H9 (cell line): ENCODE results near the gene POU6F2. TPM values are rescaled to one million over a fixed set of nuclear protein-coding genes. Genes with fewer than 3 reads are reported as not detected.

Source experiments
- DNase-seq: peaks from one replicate; pipeline ENCODE4 v3.0.0-alpha.2; 2017
- H2AFZ ChIP-seq: one replicate; pipeline ENCODE4 v1.6.1; 2013; ENCODE audit warnings: mild to moderate bottlenecking, low read length, control low read depth, moderate library complexity
- H2AK5ac ChIP-seq: 2 replicates; pipeline ENCODE4 v1.6.1; 2013; ENCODE audit warnings: low read length, control low read depth, mixed read lengths; ENCODE audit not compliant: insufficient read length
- H2BK120ac ChIP-seq: one replicate; pipeline ENCODE4 v1.6.1; 2013; ENCODE audit warnings: low read depth, mild to moderate bottlenecking, low read length, control low read depth, inconsistent platforms; ENCODE audit not compliant: poor library complexity, severe bottlenecking
- H2BK12ac ChIP-seq: 2 replicates; pipeline ENCODE4 v1.6.1; 2013; ENCODE audit warnings: low read length, control low read depth, mixed read lengths, low read depth; ENCODE audit not compliant: insufficient read length
- H2BK15ac ChIP-seq: 2 replicates; pipeline ENCODE4 v1.6.1; 2013; ENCODE audit warnings: low read depth, low read length, control low read depth
- H2BK20ac ChIP-seq: one replicate; pipeline ENCODE4 v1.6.1; 2013; ENCODE audit warnings: low read depth, mild to moderate bottlenecking, low read length, control low read depth, inconsistent platforms; ENCODE audit not compliant: poor library complexity, severe bottlenecking
- H2BK5ac ChIP-seq: 2 replicates; pipeline ENCODE4 v1.6.1; 2013; ENCODE audit warnings: low read length, control low read depth, mixed read lengths; ENCODE audit not compliant: insufficient read length
- H3K14ac ChIP-seq: 2 replicates; pipeline ENCODE4 v1.6.1; 2013; ENCODE audit warnings: low read length, control low read depth; ENCODE audit not compliant: insufficient read depth
- H3K18ac ChIP-seq: 2 replicates; pipeline ENCODE4 v1.6.1; 2013; ENCODE audit warnings: low read depth, mild to moderate bottlenecking, mixed read lengths, low read length, control low read depth; ENCODE audit not compliant: insufficient read length
- H3K23ac ChIP-seq: 2 replicates; pipeline ENCODE4 v1.6.1; 2013; ENCODE audit warnings: low read length, control low read depth, mixed read lengths, low read depth; ENCODE audit not compliant: insufficient read length
- H3K23me2 ChIP-seq: 2 replicates; pipeline ENCODE4 v1.6.1; 2013; ENCODE audit warnings: low read depth, mild to moderate bottlenecking, mixed read lengths, low read length, control low read depth; ENCODE audit not compliant: insufficient read length, poor library complexity, severe bottlenecking
- H3K27ac ChIP-seq: 2 replicates; pipeline ENCODE4 v1.5.1; 2013; ENCODE audit warnings: low read length, control low read depth, mixed read lengths, low read depth; ENCODE audit not compliant: insufficient read length
- H3K27me3 ChIP-seq: 2 replicates; pipeline ENCODE4 v1.6.1; 2013; ENCODE audit warnings: low read length, control low read depth, inconsistent platforms; ENCODE audit not compliant: insufficient read depth
- H3K4ac ChIP-seq: 2 replicates; pipeline ENCODE4 v1.6.1; 2013; ENCODE audit warnings: low read depth, mild to moderate bottlenecking, control low read depth, inconsistent platforms, low read length, moderate library complexity
- H3K4me1 ChIP-seq: 2 replicates; pipeline ENCODE4 v1.6.1; 2013; ENCODE audit warnings: low read length, control low read depth, inconsistent platforms; ENCODE audit not compliant: insufficient read depth
- H3K4me2 ChIP-seq: 2 replicates; pipeline ENCODE4 v1.6.1; 2013; ENCODE audit warnings: low read length, control low read depth, mixed read lengths; ENCODE audit not compliant: insufficient read length, insufficient read depth
- H3K56ac ChIP-seq: 2 replicates; pipeline ENCODE4 v1.6.1; 2013; ENCODE audit warnings: low read depth, mild to moderate bottlenecking, mixed read lengths, low read length, control low read depth; ENCODE audit not compliant: insufficient read length
- H3K79me1 ChIP-seq: 2 replicates; pipeline ENCODE4 v1.6.1; 2013; ENCODE audit warnings: low read depth, mild to moderate bottlenecking, moderate library complexity, low read length, control low read depth, inconsistent platforms; ENCODE audit not compliant: insufficient read depth, poor library complexity, severe bottlenecking
- H3K79me2 ChIP-seq: 2 replicates; pipeline ENCODE4 v1.6.1; 2013; ENCODE audit warnings: low read length, control low read depth, inconsistent platforms; ENCODE audit not compliant: insufficient read depth
- H3K9ac ChIP-seq: 2 replicates; pipeline ENCODE4 v1.6.1; 2013; ENCODE audit warnings: low read length, control low read depth, mixed read lengths; ENCODE audit not compliant: insufficient read length; ENCODE audit errors: extremely low read depth
- H3K9me3 ChIP-seq: one replicate; pipeline ENCODE4 v1.6.1; 2013; ENCODE audit warnings: low read depth, low read length, inconsistent platforms; ENCODE audit not compliant: control insufficient read depth
- H3T11ph ChIP-seq: one replicate; pipeline ENCODE4 v1.6.1; 2013; ENCODE audit warnings: mild to moderate bottlenecking, low read length, control low read depth, inconsistent platforms
- H4K20me1 ChIP-seq: one replicate; pipeline ENCODE4 v1.6.1; 2013; ENCODE audit not compliant: control insufficient read depth, insufficient read length, insufficient read depth
- H4K5ac ChIP-seq: 2 replicates; pipeline ENCODE4 v1.6.1; 2013; ENCODE audit warnings: low read depth, mild to moderate bottlenecking, mixed read lengths, low read length, control low read depth; ENCODE audit not compliant: insufficient read length
- H4K8ac ChIP-seq: replicated peaks from 2 replicates; pipeline ENCODE4 v1.6.1; 2013; ENCODE audit warnings: low read length, control low read depth, mixed read lengths, low read depth; ENCODE audit not compliant: insufficient read length
- H4K91ac ChIP-seq: 2 replicates; pipeline ENCODE4 v1.6.1; 2013; ENCODE audit warnings: low read depth, mild to moderate bottlenecking, moderate library complexity, mixed read lengths, low read length, control low read depth; ENCODE audit not compliant: insufficient read length
- H3K27ac Mint-ChIP-seq, 3 experiments: 2 replicates in 2 of 3; 3 replicates in 1 of 3; pipeline ENCODE4 v1.8.0; 2020 to 2021; ENCODE audit warnings: mixed read lengths in 3 of 3, mild to moderate bottlenecking in 1 of 3, moderate library complexity in 1 of 3
- H3K27me3 Mint-ChIP-seq: 2 replicates; pipeline ENCODE4 v1.8.0; 2021; ENCODE audit warnings: low read depth, mild to moderate bottlenecking, moderate library complexity, mixed read lengths
- H3K36me3 Mint-ChIP-seq, 3 experiments: 2 replicates in 2 of 3; 3 replicates in 1 of 3; pipeline ENCODE4 v1.8.0; 2020 to 2021; ENCODE audit warnings: low read depth in 3 of 3, mixed read lengths in 3 of 3; ENCODE audit not compliant: insufficient read depth in 1 of 3
- H3K4me1 Mint-ChIP-seq, 2 experiments: 2 replicates each; pipeline ENCODE4 v1.8.0; 2020; ENCODE audit warnings: mixed read lengths in 2 of 2
- H3K4me3 Mint-ChIP-seq, 2 experiments: 2 replicates in 1 of 2; 3 replicates in 1 of 2; pipeline ENCODE4 v1.8.0; 2020 to 2021; ENCODE audit warnings: mild to moderate bottlenecking in 2 of 2, mixed read lengths in 2 of 2, moderate library complexity in 1 of 2
- H3K9me3 Mint-ChIP-seq, 2 experiments: 2 replicates in 1 of 2; 3 replicates in 1 of 2; pipeline ENCODE4 v1.8.0; 2020; ENCODE audit warnings: mild to moderate bottlenecking in 2 of 2, mixed read lengths in 2 of 2, moderate library complexity in 1 of 2
- CTCF ChIP-seq: fragments of 200-600 bp; sonication (generic); conservative IDR thresholded peaks from 3 replicates; pipeline ENCODE4 v1.8.0; 2021; ENCODE audit warnings: antibody characterized with exemption, mild to moderate bottlenecking
- WGBS: extraction: QIAGEN DNeasy Blood & Tissue Kit; methylation state at CpG from one replicate; pipeline ENCODE4 v1.1.7; 2013; ENCODE audit warnings: missing lambda C conversion rate, low lambda C conversion rate, mixed read lengths; ENCODE audit not compliant: insufficient read length; ENCODE audit errors: extremely low coverage; 5-methylcytosine and 5-hydroxymethylcytosine counted together
- total RNA-seq: library from RNA; stranded (reverse); gene quantifications from 2 replicates; pipeline ENCODE4 v1.2.1, GENCODE V29; 2021

Gene POU6F2
- total RNA-seq, 1 experiment from 2014 or later, result 1.9 TPM

GRCh38 chr7:39017369-39017915 lies 39.7 kb downstream of the POU6F2 start:
- no peaks in the 10 kb centered on the region for H3K27me3 ChIP-seq
- no peak overlapping the region for H3K23ac ChIP-seq
- H2AFZ ChIP-seq, result no peak overlapping the region
- H3T11ph ChIP-seq, result no peak overlapping the region
- no peaks in the 10 kb centered on the region for H3K27me3 Mint-ChIP-seq
- no peak overlapping the region for H2BK15ac ChIP-seq
- H3K79me2 ChIP-seq, result no peaks in the 10 kb centered on the region
- H2AK5ac ChIP-seq, result no peak overlapping the region
- TF ChIP-seq CTCF, result no peak
- peaks cover under 1 to 1% of the 10 kb centered on the region in 2 experiments; a peak in 3 of 5 replicates for H3K9me3 Mint-ChIP-seq
- peaks cover 3% of the 10 kb centered on the region for H4K20me1 ChIP-seq
- H3K4ac ChIP-seq, result no peak overlapping the region
- no peak overlapping the region for H3K56ac ChIP-seq
- WGBS, result no CpG with 5 or more reads among the region's 6 CpGs
- no peaks in the 10 kb centered on the region for H3K79me1 ChIP-seq
- H3K4me2 ChIP-seq, result no peak overlapping the region
- no peak overlapping the region for H3K27ac ChIP-seq
- H2BK5ac ChIP-seq, result no peak overlapping the region
- peaks cover 0 to 2% (median under 1%) of the 10 kb centered on the region in 3 experiments; a peak in 4 of 7 replicates for H3K36me3 Mint-ChIP-seq
- H2BK12ac ChIP-seq, result no peak overlapping the region
- no peak for DNase-seq
- H2BK120ac ChIP-seq, result no peak overlapping the region
- no peak overlapping the region for H4K91ac ChIP-seq
- no peak overlapping the region for H4K5ac ChIP-seq
- H3K18ac ChIP-seq, result no peak overlapping the region
- H3K9ac ChIP-seq, result no peak overlapping the region
- peaks cover 1% of the 10 kb centered on the region for H3K9me3 ChIP-seq
- H3K27ac Mint-ChIP-seq, result no peak overlapping the region
- no peaks in the 10 kb centered on the region for H3K23me2 ChIP-seq
- no peak overlapping the region for H2BK20ac ChIP-seq
- peaks cover 4% of the 10 kb centered on the region; the same call in 1 of the 2 replicates for H3K4me1 ChIP-seq
- peaks cover 13 to 27% of the 10 kb centered on the region in 2 experiments for H3K4me1 Mint-ChIP-seq
- H4K8ac ChIP-seq, result no peak overlapping the region
- H3K4me3 Mint-ChIP-seq, result no peak overlapping the region
- H3K14ac ChIP-seq, result no peak overlapping the region
